ENCODE results near the gene SYNGR1.
"Not testable (repeated sequence)": the region's sequence is repeated elsewhere in the genome, so short reads cannot be mapped to it uniquely, and the experiment has no call there.

SYNGR1 gene

DNA sequence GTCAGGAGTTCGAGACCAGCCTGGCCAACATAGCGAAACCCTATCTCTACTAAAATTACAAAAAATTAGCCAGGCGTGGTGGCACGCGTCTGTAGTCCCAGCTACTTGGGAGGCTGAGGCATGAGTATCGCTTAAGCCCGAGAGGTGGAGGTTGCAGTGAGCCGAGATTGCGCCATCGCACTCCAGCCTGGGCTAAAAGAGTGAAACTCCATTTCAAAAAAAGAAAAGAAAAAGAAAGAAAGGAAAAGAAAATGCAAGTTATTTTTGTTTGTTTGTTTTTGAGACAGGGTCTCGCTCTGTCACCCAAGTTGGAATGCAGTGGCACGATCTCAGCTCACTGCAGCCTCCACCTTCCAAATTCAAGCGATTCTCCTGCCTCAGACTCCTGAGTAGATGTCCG is 6.0 kb downstream of the SYNGR1 start:
- not testable (repeated sequence) for H2BK120ac ChIP-seq (ENCODE audit: low read depth, low read length); H3K4me3 ChIP-seq (ENCODE audit: insufficient read depth in 1 of 2, low read depth in 1 of 2, low read length in 2 of 2); H3K14ac ChIP-seq (ENCODE audit: low read length in 2 of 2); H3K18ac ChIP-seq (ENCODE audit: low read depth in 1 of 2, low read length in 2 of 2); H4K8ac ChIP-seq (ENCODE audit: low read length); H2BK5ac ChIP-seq (ENCODE audit: low read depth, low read length, poor library complexity, severe bottlenecking); DNase-seq; H4K91ac ChIP-seq (ENCODE audit: low read length); H3K9ac ChIP-seq (ENCODE audit: low read length); H3K4ac ChIP-seq (ENCODE audit: low read depth in 1 of 2, low read length in 2 of 2); H3K27me3 ChIP-seq (ENCODE audit: control insufficient read depth in 1 of 2, insufficient read depth in 1 of 2, low read length in 2 of 2); H2BK15ac ChIP-seq (ENCODE audit: low read depth, poor library complexity, severe bottlenecking); H3K4me2 ChIP-seq (ENCODE audit: low read length, poor library complexity, severe bottlenecking); H2AFZ ChIP-seq (ENCODE audit: low read depth, low read length); H2AK5ac ChIP-seq (ENCODE audit: low read length, severe bottlenecking); H2BK12ac ChIP-seq (ENCODE audit: low read length in 2 of 2); H3K23ac ChIP-seq (ENCODE audit: low read length in 2 of 2); H3K27ac ChIP-seq (ENCODE audit: low read length, poor library complexity, severe bottlenecking); H3K9me3 ChIP-seq (ENCODE audit: control insufficient read depth, low read length)
- H3K79me1 ChIP-seq (replicated peaks; ENCODE audit: low read length, poor library complexity, severe bottlenecking) = peaks cover 22% of the 10 kb centered on the region
- peaks cover 48% of the 10 kb centered on the region for H3K4me1 ChIP-seq (ENCODE audit: control insufficient read depth, insufficient read depth, low read depth, low read length)
- 97% methylated on average over 11 of the region's 14 CpGs for WGBS
- H3K36me3 ChIP-seq (ENCODE audit: control insufficient read depth in 1 of 2, insufficient read depth in 2 of 2, low read depth in 1 of 2, low read length in 2 of 2) = peaks cover 0 to 11% of the 10 kb centered on the region in 2 experiments

DNA sequence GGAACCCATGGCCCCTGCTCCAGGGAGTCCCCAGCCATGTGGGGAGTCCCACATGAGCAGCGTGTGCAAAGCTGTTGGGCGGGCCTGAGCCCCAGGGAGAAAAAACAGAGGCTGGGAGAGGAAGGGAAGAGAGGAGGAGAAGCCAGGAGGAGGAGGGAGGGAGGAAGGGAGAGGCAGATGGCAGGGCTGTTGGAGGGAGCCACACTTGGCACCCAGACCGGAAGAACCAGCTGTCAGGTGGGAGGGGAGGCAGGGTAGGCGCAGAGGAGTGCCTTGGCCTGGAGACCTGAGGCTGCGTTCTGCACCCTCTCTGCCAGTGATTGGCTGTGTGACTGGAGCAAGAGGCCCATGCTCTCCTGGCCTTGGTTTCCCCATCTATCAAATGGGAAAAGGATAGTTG is 6.7 kb downstream of the SYNGR1 start:
- Histone ChIP-seq H4K91ac (ENCODE audit: low read length) (no peak overlapping the region), H2BK12ac (ENCODE audit: low read length in 2 of 2) (no peak overlapping the region), H3K27ac (ENCODE audit: low read length, poor library complexity, severe bottlenecking) (no peak overlapping the region), H3K4me2 (ENCODE audit: low read length, poor library complexity, severe bottlenecking) (no peak overlapping the region), H3K36me3 (ENCODE audit: control insufficient read depth in 1 of 2, insufficient read depth in 2 of 2, low read depth in 1 of 2, low read length in 2 of 2) (peaks cover 0 to 11% of the 10 kb centered on the region in 2 experiments), H3K4me3 (ENCODE audit: insufficient read depth in 1 of 2, low read depth in 1 of 2, low read length in 2 of 2) (no peak overlapping the region), H2AFZ (ENCODE audit: low read depth, low read length) (no peak overlapping the region), H3K9me3 (ENCODE audit: control insufficient read depth, low read length) (no peaks in the 10 kb centered on the region), H3K18ac (ENCODE audit: low read depth in 1 of 2, low read length in 2 of 2) (no peak overlapping the region), H3K27me3 (ENCODE audit: control insufficient read depth in 1 of 2, insufficient read depth in 1 of 2, low read length in 2 of 2) (no peaks in the 10 kb centered on the region), H3K4me1 (ENCODE audit: control insufficient read depth, insufficient read depth, low read depth, low read length) (peaks cover 46% of the 10 kb centered on the region), H3K23ac (ENCODE audit: low read length in 2 of 2) (no peak overlapping the region), H3K79me1 (replicated peaks; ENCODE audit: low read length, poor library complexity, severe bottlenecking) (peaks cover 19% of the 10 kb centered on the region), H3K9ac (ENCODE audit: low read length) (no peak overlapping the region), H4K8ac (ENCODE audit: low read length) (no peak overlapping the region), H2BK120ac (ENCODE audit: low read depth, low read length) (no peak overlapping the region), H2BK15ac (ENCODE audit: low read depth, poor library complexity, severe bottlenecking) (no peak overlapping the region), H3K4ac (ENCODE audit: low read depth in 1 of 2, low read length in 2 of 2) (no peak overlapping the region), H2AK5ac (ENCODE audit: low read length, severe bottlenecking) (peak overlapping the region; percentile 79), H3K14ac (ENCODE audit: low read length in 2 of 2) (no peak overlapping the region), H2BK5ac (ENCODE audit: low read depth, low read length, poor library complexity, severe bottlenecking) (no peak overlapping the region)
- DNase-seq = no peak
- WGBS = 95% methylated on average over 5 of the region's 5 CpGs

DNA sequence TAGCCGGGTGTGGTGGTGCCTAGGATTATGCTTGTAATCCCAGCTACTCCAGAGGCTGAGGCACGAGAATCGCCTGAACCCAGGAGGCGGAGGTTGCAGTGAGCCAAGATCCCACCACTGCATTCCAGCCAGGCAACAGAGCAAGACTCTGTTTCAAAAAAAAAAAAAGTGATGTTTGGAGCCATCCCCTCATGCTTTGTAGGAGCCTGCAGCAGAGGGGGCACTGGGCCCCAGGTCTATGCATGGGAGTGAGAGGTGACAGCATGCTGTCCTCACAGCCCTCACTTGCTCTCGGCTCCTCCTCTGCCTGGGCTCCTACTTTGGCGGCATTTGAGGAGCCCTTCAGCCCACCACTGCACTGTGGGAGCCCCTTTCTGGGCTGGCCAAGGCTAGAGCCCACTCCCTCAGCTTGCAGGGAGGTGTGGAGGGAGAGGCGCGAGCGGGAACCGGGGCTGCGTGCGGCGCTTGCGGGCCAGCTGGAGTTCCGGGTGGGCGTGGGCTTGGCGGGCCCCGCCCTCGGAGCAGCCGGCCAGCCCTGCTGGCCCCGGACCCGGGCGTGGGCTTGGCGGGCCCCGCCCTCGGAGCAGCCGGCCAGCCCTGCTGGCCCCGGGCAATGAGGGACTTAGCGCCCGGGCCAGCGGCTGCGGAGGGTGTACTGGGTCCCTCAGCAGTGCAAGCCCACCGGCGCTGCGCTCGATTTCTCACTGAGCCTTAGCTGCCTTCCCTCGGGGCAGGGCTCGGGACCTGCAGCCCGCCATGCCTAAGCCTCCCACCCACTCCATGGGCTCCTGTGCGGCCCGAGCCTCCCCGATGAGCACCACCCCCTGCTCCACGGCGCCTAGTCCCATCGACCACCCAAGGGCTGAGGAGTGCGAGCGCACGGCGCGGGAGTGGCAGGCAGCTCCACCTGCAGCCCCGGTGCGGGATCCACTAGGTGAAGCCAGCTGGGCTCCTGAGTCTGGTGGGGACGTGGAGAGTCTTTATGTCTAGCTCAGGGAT is 7.6 kb downstream of the SYNGR1 start:
- not testable (repeated sequence) for H2AK5ac ChIP-seq (ENCODE audit: low read length, severe bottlenecking); H3K27me3 ChIP-seq (ENCODE audit: control insufficient read depth in 1 of 2, insufficient read depth in 1 of 2, low read length in 2 of 2); H4K8ac ChIP-seq (ENCODE audit: low read length); H3K27ac ChIP-seq (ENCODE audit: low read length, poor library complexity, severe bottlenecking); H2BK15ac ChIP-seq (ENCODE audit: low read depth, poor library complexity, severe bottlenecking); H3K4me3 ChIP-seq (ENCODE audit: insufficient read depth in 1 of 2, low read depth in 1 of 2, low read length in 2 of 2); H3K23ac ChIP-seq (ENCODE audit: low read length in 2 of 2); H2BK120ac ChIP-seq (ENCODE audit: low read depth, low read length); H2BK5ac ChIP-seq (ENCODE audit: low read depth, low read length, poor library complexity, severe bottlenecking); H3K9me3 ChIP-seq (ENCODE audit: control insufficient read depth, low read length); H3K9ac ChIP-seq (ENCODE audit: low read length); DNase-seq; H2BK12ac ChIP-seq (ENCODE audit: low read length in 2 of 2); H3K14ac ChIP-seq (ENCODE audit: low read length in 2 of 2); H3K18ac ChIP-seq (ENCODE audit: low read depth in 1 of 2, low read length in 2 of 2); H4K91ac ChIP-seq (ENCODE audit: low read length); H2AFZ ChIP-seq (ENCODE audit: low read depth, low read length); H3K4ac ChIP-seq (ENCODE audit: low read depth in 1 of 2, low read length in 2 of 2)
- Histone ChIP-seq H3K79me1 (replicated peaks; ENCODE audit: low read length, poor library complexity, severe bottlenecking) (peaks cover 20% of the 10 kb centered on the region), H3K4me2 (ENCODE audit: low read length, poor library complexity, severe bottlenecking) (peak overlapping the region; percentile 18), H3K36me3 (ENCODE audit: control insufficient read depth in 1 of 2, insufficient read depth in 2 of 2, low read depth in 1 of 2, low read length in 2 of 2) (peaks cover 0 to 11% of the 10 kb centered on the region in 2 experiments), H3K4me1 (ENCODE audit: control insufficient read depth, insufficient read depth, low read depth, low read length) (peaks cover 47% of the 10 kb centered on the region)
- whole genome bisulfite sequencing = 97% methylated on average over 18 of the region's 53 CpGs

DNA sequence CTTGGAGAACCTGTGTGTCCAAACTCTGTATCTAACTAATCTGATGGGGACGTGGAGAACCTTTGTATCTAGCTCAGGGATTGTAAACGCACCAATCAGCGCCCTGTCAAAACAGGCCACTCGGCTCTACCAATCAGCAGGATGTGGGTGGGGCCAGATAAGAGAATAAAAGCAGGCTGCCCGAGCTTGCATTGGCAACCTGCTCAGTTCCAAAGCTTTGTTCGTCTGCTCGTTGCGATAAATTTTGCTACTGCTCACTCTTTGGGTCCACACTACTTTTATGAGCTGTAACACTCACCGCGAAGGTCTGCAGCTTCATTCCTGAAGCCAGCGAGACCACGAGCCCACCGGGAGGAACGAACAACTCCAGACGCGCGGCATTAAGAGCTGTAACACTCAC is 8.4 kb downstream of the SYNGR1 start:
- Histone ChIP-seq H3K36me3 (ENCODE audit: control insufficient read depth in 1 of 2, insufficient read depth in 2 of 2, low read depth in 1 of 2, low read length in 2 of 2) (peaks cover 0 to 11% of the 10 kb centered on the region in 2 experiments), H3K4me1 (ENCODE audit: control insufficient read depth, insufficient read depth, low read depth, low read length) (peaks cover 51% of the 10 kb centered on the region), H3K79me1 (replicated peaks; ENCODE audit: low read length, poor library complexity, severe bottlenecking) (peaks cover 22% of the 10 kb centered on the region)
- not testable (repeated sequence) for H2BK120ac ChIP-seq (ENCODE audit: low read depth, low read length); H3K9me3 ChIP-seq (ENCODE audit: control insufficient read depth, low read length); DNase-seq; H3K27ac ChIP-seq (ENCODE audit: low read length, poor library complexity, severe bottlenecking); H3K4me3 ChIP-seq (ENCODE audit: insufficient read depth in 1 of 2, low read depth in 1 of 2, low read length in 2 of 2); H3K18ac ChIP-seq (ENCODE audit: low read depth in 1 of 2, low read length in 2 of 2); H3K14ac ChIP-seq (ENCODE audit: low read length in 2 of 2); H2BK15ac ChIP-seq (ENCODE audit: low read depth, poor library complexity, severe bottlenecking); H2AK5ac ChIP-seq (ENCODE audit: low read length, severe bottlenecking); H3K4me2 ChIP-seq (ENCODE audit: low read length, poor library complexity, severe bottlenecking); H2BK5ac ChIP-seq (ENCODE audit: low read depth, low read length, poor library complexity, severe bottlenecking); H2BK12ac ChIP-seq (ENCODE audit: low read length in 2 of 2); H4K91ac ChIP-seq (ENCODE audit: low read length); H3K9ac ChIP-seq (ENCODE audit: low read length); H4K8ac ChIP-seq (ENCODE audit: low read length); H2AFZ ChIP-seq (ENCODE audit: low read depth, low read length); H3K23ac ChIP-seq (ENCODE audit: low read length in 2 of 2); H3K27me3 ChIP-seq (ENCODE audit: control insufficient read depth in 1 of 2, insufficient read depth in 1 of 2, low read length in 2 of 2); H3K4ac ChIP-seq (ENCODE audit: low read depth in 1 of 2, low read length in 2 of 2)
- WGBS = 93% methylated on average over 14 of the region's 17 CpGs
